ENCODE results near the gene TTC8. TPM values are rescaled to one million over a fixed set of nuclear protein-coding genes. Genes with fewer than 3 reads are reported as not detected.
A peak's percentile ranks its signal among the peaks of the same experiment; 100 is the strongest.
"Not testable (repeated sequence)": the region's sequence is repeated elsewhere in the genome, so short reads cannot be mapped to it uniquely, and the experiment has no call there.

TTC8 gene
- total RNA-seq, 1 donor = 28.1 TPM

GRCh38 chr14:88804035-88804434, 20.4 kb upstream of the TTC8 start:
- peak; percentile 8 for DNase-seq (ENCODE audit: low read depth)
- no peak overlapping the region for H3K4me3 ChIP-seq (ENCODE audit: low read depth, low read length)
- no peak for TF ChIP-seq CTCF (IDR thresholded peaks at IDR 0.05; ENCODE audit: insufficient read depth, low read depth, low read length)

- no peak for DNase-seq (ENCODE audit: low read depth)
- H3K4me3 ChIP-seq (ENCODE audit: low read depth, low read length) = no peak overlapping the region
- TF ChIP-seq CTCF (IDR thresholded peaks at IDR 0.05; ENCODE audit: insufficient read depth, low read depth, low read length) = no peak
Observed at GRCh38 chr14:88804477-88804876, 20.0 kb upstream of the TTC8 start.

DNA sequence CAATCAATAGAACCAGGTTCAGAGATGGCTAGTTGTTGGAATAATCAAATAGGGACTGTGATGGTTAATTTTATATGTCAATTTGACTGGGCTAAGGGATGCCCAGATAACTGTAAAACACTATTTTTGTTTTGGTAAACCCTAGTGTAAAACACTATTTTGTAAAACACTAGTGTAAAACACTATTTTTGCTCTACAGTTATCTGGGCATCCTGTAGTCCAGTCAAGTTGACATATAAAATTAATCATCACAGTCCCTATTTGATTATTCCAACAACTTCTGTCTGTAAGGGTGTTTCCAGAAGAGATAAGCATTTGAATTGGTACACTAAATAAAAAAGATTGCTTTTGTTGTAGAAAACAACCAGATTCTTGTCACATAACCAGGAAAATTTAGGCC, 16.1 kb upstream of the TTC8 start:
- DNase-seq (ENCODE audit: low read depth) = no peak
- H3K4me3 ChIP-seq (ENCODE audit: low read depth, low read length) = no peak overlapping the region
- no peak for TF ChIP-seq CTCF (IDR thresholded peaks at IDR 0.05; ENCODE audit: insufficient read depth, low read depth, low read length)

GRCh38 chr14:88815980-88816379, 8.5 kb upstream of the TTC8 start:
- no peak for TF ChIP-seq CTCF (IDR thresholded peaks at IDR 0.05; ENCODE audit: insufficient read depth, low read depth, low read length)
- no peak overlapping the region for H3K4me3 ChIP-seq (ENCODE audit: low read depth, low read length)
- no peak for DNase-seq (ENCODE audit: low read depth)

- no peak for DNase-seq (ENCODE audit: low read depth)
- no peak overlapping the region for H3K4me3 ChIP-seq (ENCODE audit: low read depth, low read length)
- TF ChIP-seq CTCF (IDR thresholded peaks at IDR 0.05; ENCODE audit: insufficient read depth, low read depth, low read length) = no peak
Observed at GRCh38 chr14:88818018-88818417, 6.4 kb upstream of the TTC8 start.

DNA sequence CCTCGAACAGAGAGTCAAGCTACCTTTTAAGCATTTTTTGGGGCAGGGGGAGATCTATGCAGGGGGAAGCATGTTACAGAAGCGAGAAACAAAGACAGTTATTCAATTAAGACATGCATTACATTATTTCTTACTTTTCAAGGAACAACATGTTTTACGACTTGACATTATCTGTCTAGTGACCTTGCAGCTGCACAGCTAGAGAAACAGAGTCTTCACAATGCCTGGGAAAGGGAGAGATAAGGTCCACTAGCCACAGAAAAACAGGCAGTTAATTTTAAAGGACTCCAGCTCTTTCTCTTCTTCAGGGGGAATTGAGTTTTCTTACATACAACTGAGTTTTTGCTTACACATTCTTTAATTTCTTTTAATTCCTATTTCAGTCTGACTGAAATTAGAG, 4.8 kb upstream of the TTC8 start:
- DNase-seq (ENCODE audit: low read depth); H3K4me3 ChIP-seq (ENCODE audit: low read depth, low read length): not testable (repeated sequence)

- TF ChIP-seq CTCF (IDR thresholded peaks at IDR 0.05; ENCODE audit: insufficient read depth, low read depth, low read length) = no peak
- DNase-seq (ENCODE audit: low read depth) = no peak
- H3K4me3 ChIP-seq (ENCODE audit: low read depth, low read length) = no peak overlapping the region
Observed at GRCh38 chr14:88821378-88821777, 3.1 kb upstream of the TTC8 start.

Measured in fibroblast of villous mesenchyme (primary cell).